Endothelial cell of umbilical vein (primary cell): ENCODE measurements around the gene CPNE5. TPM values are rescaled to one million over a fixed set of nuclear protein-coding genes. Genes with fewer than 3 reads are reported as not detected.

Experiments used
- BruUV-seq: library from RNA; stranded (reverse); fragments of 400-500 nt; replicated peaks from 2 replicates; lab custom pipeline; 2021; lab: Mats Ljungman, UMichigan
- CTCF ChIA-PET: fragments of 300-600, 350-600 bp; sonication (Branson Sonifier 250); formaldehyde crosslinking; loops from one replicate; lab custom pipeline; 2021; ENCODE audit warnings: antibody characterized with exemption, inconsistent platforms; lab: Charles Lee
- POLR2A ChIA-PET: fragments of 300-600, 350-600 bp; sonication (Branson Sonifier 250); formaldehyde crosslinking; loops from one replicate; lab custom pipeline; 2021; ENCODE audit warnings: antibody characterized with exemption, inconsistent platforms; lab: Charles Lee
- DNase-seq: peaks from one replicate; pipeline ENCODE4 v3.0.0-alpha.2; 2011; ENCODE audit warnings: low read depth, low spot score
- FAIRE-seq: peaks from 2 replicates; lab custom pipeline; 2011; peaks lifted over from hg19 to GRCh38; lab: Jason Lieb, UNC
- H2AFZ ChIP-seq: 2 replicates; pipeline ENCODE4 v1.6.0; 2012; ENCODE audit warnings: low read depth, low read length, control low read depth, inconsistent platforms
- H3K27ac ChIP-seq: 2 replicates; pipeline ENCODE4 v1.5.1; 2011; ENCODE audit warnings: low read depth, mild to moderate bottlenecking, control low read depth, low read length, moderate library complexity; ENCODE audit not compliant: insufficient read depth
- H3K27me3 ChIP-seq, 2 experiments: 2 replicates each; pipeline versions ENCODE4 v1.6.0 to v1.6.1; 2011; ENCODE audit warnings: low read length in 2 of 2, mixed read lengths in 1 of 2; ENCODE audit not compliant: control insufficient read depth in 2 of 2, insufficient read depth in 2 of 2
- H3K36me3 ChIP-seq, 2 experiments: 2 replicates in 1 of 2; 3 replicates in 1 of 2; pipeline ENCODE4 v1.5.1; 2011; ENCODE audit warnings: low read length in 2 of 2, mild to moderate bottlenecking in 1 of 2, moderate library complexity in 1 of 2; ENCODE audit not compliant: control insufficient read depth in 2 of 2, insufficient read depth in 2 of 2; ENCODE audit errors: extremely low read depth in 1 of 2
- H3K4me1 ChIP-seq: 3 replicates; pipeline ENCODE4 v1.5.1; 2011; ENCODE audit warnings: mild to moderate bottlenecking, low read length; ENCODE audit not compliant: control insufficient read depth, insufficient read depth; ENCODE audit errors: extremely low read depth
- H3K4me2 ChIP-seq: 2 replicates; pipeline ENCODE4 v1.6.1; 2011; ENCODE audit warnings: low read length, control low read depth, mixed read lengths; ENCODE audit not compliant: insufficient read depth
- H3K4me3 ChIP-seq, 3 experiments: fragments of 200-600 bp in 1 of 3; sonication (generic), shearing (Covaris generic) in 1 of 3; replicated peaks in 1 of 3; 2 replicates each; pipeline ENCODE4 v1.5.1; 2011 to 2016; ENCODE audit warnings: control low read depth in 3 of 3, low read length in 3 of 3, mild to moderate bottlenecking in 2 of 3, inconsistent platforms in 1 of 3, low read depth in 1 of 3, moderate library complexity in 1 of 3; ENCODE audit not compliant: insufficient read depth in 1 of 3
- H3K79me2 ChIP-seq: 2 replicates; pipeline ENCODE4 v1.6.0; 2012; ENCODE audit warnings: low read length, inconsistent platforms; ENCODE audit not compliant: control insufficient read depth, insufficient read depth
- H3K9ac ChIP-seq: replicated peaks from 2 replicates; pipeline ENCODE3; 2011; ENCODE audit warnings: low read length, control low read depth; ENCODE audit not compliant: insufficient read depth; ENCODE audit errors: extremely low read depth
- H3K9me1 ChIP-seq: replicated peaks from 3 replicates; pipeline ENCODE4 v1.6.0; 2011; ENCODE audit warnings: mild to moderate bottlenecking, low read length; ENCODE audit not compliant: control insufficient read depth, insufficient read depth; ENCODE audit errors: extremely low read depth
- H3K9me3 ChIP-seq: replicated peaks from 2 replicates; pipeline ENCODE4 v1.5.1; 2012; ENCODE audit warnings: low read length, inconsistent platforms; ENCODE audit not compliant: control insufficient read depth, insufficient read depth
- H4K20me1 ChIP-seq: replicated peaks from 2 replicates; pipeline ENCODE3; 2011; ENCODE audit warnings: mild to moderate bottlenecking, low read length; ENCODE audit not compliant: control insufficient read depth, insufficient read depth; ENCODE audit errors: extremely low read depth
- CTCF ChIP-seq, 2 donors: IDR thresholded peaks; 1 replicate in 1 of 2; 2 replicates in 1 of 2; pipeline ENCODE4 v1.5.1; 2011; ENCODE audit warnings: low read length in 2 of 2, mild to moderate bottlenecking in 2 of 2, moderate library complexity in 2 of 2, control low read depth in 1 of 2, inconsistent platforms in 1 of 2, low read depth in 1 of 2; ENCODE audit not compliant: insufficient read depth in 1 of 2; ENCODE audit errors: extremely low read depth in 1 of 2
- EZH2 ChIP-seq: IDR thresholded peaks from 2 replicates; pipeline ENCODE4 v1.6.1; 2012; ENCODE audit warnings: borderline replicate concordance, low read depth, mild to moderate bottlenecking, moderate library complexity, low read length, inconsistent platforms; ENCODE audit not compliant: severe bottlenecking
- FOS ChIP-seq: IDR thresholded peaks from 2 replicates; pipeline ENCODE4 v1.6.1; 2011; ENCODE audit warnings: mild to moderate bottlenecking, low read length, moderate library complexity, borderline replicate concordance; ENCODE audit not compliant: insufficient read depth
- GATA2 ChIP-seq: IDR thresholded peaks from 2 replicates; pipeline ENCODE4 v1.7.0; 2011; ENCODE audit warnings: low read depth, mild to moderate bottlenecking, moderate library complexity, mixed read lengths, low read length; ENCODE audit not compliant: insufficient read length, insufficient read depth
- JUN ChIP-seq: IDR thresholded peaks from 2 replicates; pipeline ENCODE4 v1.6.1; 2011; ENCODE audit warnings: borderline replicate concordance, low read depth; ENCODE audit not compliant: insufficient read length, insufficient read depth
- MAX ChIP-seq: IDR thresholded peaks from 2 replicates; pipeline ENCODE4 v1.6.1; 2011; ENCODE audit not compliant: insufficient read depth, insufficient read length
- MYC ChIP-seq: IDR thresholded peaks from one replicate; pipeline ENCODE4 v1.6.1; 2011; ENCODE audit warnings: mild to moderate bottlenecking, low read depth, low read length
- POLR2A ChIP-seq: IDR thresholded peaks from 2 replicates; pipeline ENCODE4 v1.6.1; 2012; ENCODE audit warnings: low read depth, mild to moderate bottlenecking, control low read depth, low read length
- POLR2AphosphoS5 ChIP-seq: IDR thresholded peaks from 2 replicates; pipeline ENCODE4 v1.6.1; 2012; ENCODE audit warnings: low read depth, mild to moderate bottlenecking, control low read depth, low read length, moderate library complexity; ENCODE audit not compliant: insufficient read depth
- dilution Hi-C: fragments of 300-500 bp; cut with MboI; formaldehyde crosslinking; loops from one replicate; pipeline ENCODE4 v1.15.0; 2019; ENCODE audit warnings: low sequenced_read_pairs; ENCODE audit not compliant: extremely low pct_ligation_motif_present
- intact Hi-C: fragments of 100-400 bp; cut with micrococcal nuclease; formaldehyde crosslinking; loops from one replicate; pipeline ENCODE4 v1.10.0; 2022
- polyA plus RNA-seq, 4 experiments: library from polyadenylated mRNA; depleted of rRNA in 3 of 4; stranded (reverse) in 3 of 4; unstranded in 1 of 4; fragments of >200 nt; gene quantifications; 2 replicates each; pipeline versions ENCODE4 v1.2.1 to v1.2.3, GENCODE V29; 2011 to 2012; ENCODE audit warnings: missing spikeins in 1 of 4
- total RNA-seq: library from RNA; stranded (reverse); gene quantifications from 2 replicates; pipeline ENCODE4 v1.2.3, GENCODE V29; 2021

Gene CPNE5
- total and polyA plus RNA-seq, 2 donors (not counting 3 experiments of a cell fraction or from before 2014, with no cell fraction given), result 18.8 to 49.4 TPM

GRCh38 chr6:36794713-36795065 lies 44.6 kb downstream of the CPNE5 start:
- FAIRE-seq, result no peak
- no peaks in the 10 kb centered on the region for H3K27me3 ChIP-seq

More at GRCh38 chr6:36794713-36795065, 44.6 kb downstream of the CPNE5 start:
- H3K36me3 ChIP-seq, result peaks cover 2 to 38% of the 10 kb centered on the region in 2 experiments
- H4K20me1 ChIP-seq, result no peaks in the 10 kb centered on the region
- no peaks in the 10 kb centered on the region for H3K9me3 ChIP-seq
- H3K79me2 ChIP-seq, result no peaks in the 10 kb centered on the region
- no peak for DNase-seq
- dilution Hi-C loops, result no loop called here
- no peak overlapping the region for H3K4me2 ChIP-seq
- H3K4me3 ChIP-seq, result no peak overlapping the region
- H3K27ac ChIP-seq, result no peak overlapping the region
- intact Hi-C loops, result no loop called here
- TF ChIP-seq EZH2 (no peak), MAX (no peak), GATA2 (no peak), POLR2AphosphoS5 (no peak), FOS (no peak), JUN (no peak), MYC (no peak), POLR2A (no peak), CTCF (IDR thresholded peaks at IDR 0.05; ENCODE audit: extremely low read depth in 1 of 2, insufficient read depth in 1 of 2, low read depth in 1 of 2, low read length in 2 of 2) (no peak)
- H3K4me1 ChIP-seq, result no peaks in the 10 kb centered on the region
- no peak overlapping the region for H2AFZ ChIP-seq
- ChIA-PET CTCF (interaction anchor here (1.7 to 2.1 kb wide), 2 partner anchors 10 to 57 kb away, joined by 5 to 11 read pairs; no protein-coding TSS in a partner anchor), POLR2A (no interaction called here)
- no peaks in the 10 kb centered on the region for H3K9me1 ChIP-seq
- no peak overlapping the region for H3K9ac ChIP-seq
- no TSS peak for BruUV-seq
